DND-41 (cell line): ENCODE results near the gene HNRNPCL1.

Source experiments
- ATAC-seq: fragments of 200-7000 bp; cut with Tn5 transposase; 3 replicates; pipeline ENCODE4 v1.9.1; 2021; ENCODE audit warnings: low read depth; ENCODE audit not compliant: insufficient read depth
- DNase-seq: peaks from one replicate; pipeline ENCODE4 v3.0.0-alpha.2; 2020
- H2AFZ ChIP-seq: 2 replicates; pipeline ENCODE4 v1.6.0; 2012; ENCODE audit warnings: low read depth, low read length
- H3K27ac ChIP-seq: 2 replicates; pipeline ENCODE4 v1.5.1; 2012; ENCODE audit warnings: low read length, inconsistent platforms
- H3K27me3 ChIP-seq: fragments of 200-600 bp; sonication (generic); 2 replicates; pipeline ENCODE4 v1.6.0; 2012; ENCODE audit warnings: low read length, mild to moderate bottlenecking, inconsistent platforms; ENCODE audit not compliant: insufficient read depth, poor library complexity
- H3K36me3 ChIP-seq: 2 replicates; pipeline ENCODE4 v1.5.1; 2012; ENCODE audit warnings: low read length, inconsistent platforms; ENCODE audit not compliant: insufficient read depth
- H3K4me1 ChIP-seq: 2 replicates; pipeline ENCODE4 v1.5.1; 2012; ENCODE audit warnings: mild to moderate bottlenecking, low read length; ENCODE audit not compliant: insufficient read depth
- H3K4me2 ChIP-seq: 2 replicates; pipeline ENCODE4 v1.6.0; 2012; ENCODE audit warnings: mild to moderate bottlenecking, moderate library complexity, low read length, inconsistent platforms; ENCODE audit not compliant: insufficient read depth
- H3K4me3 ChIP-seq, 2 experiments: fragments of 200-600 bp in 1 of 2; shearing (Covaris generic) in 1 of 2; 2 replicates each; pipeline ENCODE4 v1.5.1; 2012 to 2016; ENCODE audit warnings: inconsistent platforms in 2 of 2, low read length in 2 of 2, mild to moderate bottlenecking in 2 of 2, low read depth in 1 of 2, moderate library complexity in 1 of 2
- H3K79me2 ChIP-seq: 2 replicates; pipeline ENCODE4 v1.6.0; 2012; ENCODE audit warnings: low read length, inconsistent platforms; ENCODE audit not compliant: insufficient read depth
- H3K9ac ChIP-seq: 2 replicates; pipeline ENCODE4 v1.6.0; 2012; ENCODE audit warnings: low read depth, mild to moderate bottlenecking, inconsistent platforms, low read length, moderate library complexity
- H3K9me3 ChIP-seq: 2 replicates; pipeline ENCODE4 v1.5.1; 2012; ENCODE audit warnings: low read length, moderate library complexity, mild to moderate bottlenecking, inconsistent platforms; ENCODE audit not compliant: insufficient read depth, severe bottlenecking
- H4K20me1 ChIP-seq: 2 replicates; pipeline ENCODE4 v1.6.0; 2012; ENCODE audit warnings: low read length; ENCODE audit not compliant: insufficient read depth
- EZH2 ChIP-seq: IDR thresholded peaks from 3 replicates; pipeline ENCODE4 v1.6.1; 2012; ENCODE audit warnings: borderline replicate concordance, low read depth, mild to moderate bottlenecking, moderate library complexity, low read length, inconsistent platforms; ENCODE audit not compliant: severe bottlenecking
- TF ChIP-seq, protein P1 (sequence below): IDR thresholded peaks from 2 replicates; pipeline ENCODE4 v1.5.1; 2012; ENCODE audit warnings: borderline replicate concordance, low read length, moderate library complexity, mild to moderate bottlenecking; ENCODE audit not compliant: poor library complexity, severe bottlenecking; ENCODE audit errors: extremely low read depth

HNRNPCL1 gene

DNA sequence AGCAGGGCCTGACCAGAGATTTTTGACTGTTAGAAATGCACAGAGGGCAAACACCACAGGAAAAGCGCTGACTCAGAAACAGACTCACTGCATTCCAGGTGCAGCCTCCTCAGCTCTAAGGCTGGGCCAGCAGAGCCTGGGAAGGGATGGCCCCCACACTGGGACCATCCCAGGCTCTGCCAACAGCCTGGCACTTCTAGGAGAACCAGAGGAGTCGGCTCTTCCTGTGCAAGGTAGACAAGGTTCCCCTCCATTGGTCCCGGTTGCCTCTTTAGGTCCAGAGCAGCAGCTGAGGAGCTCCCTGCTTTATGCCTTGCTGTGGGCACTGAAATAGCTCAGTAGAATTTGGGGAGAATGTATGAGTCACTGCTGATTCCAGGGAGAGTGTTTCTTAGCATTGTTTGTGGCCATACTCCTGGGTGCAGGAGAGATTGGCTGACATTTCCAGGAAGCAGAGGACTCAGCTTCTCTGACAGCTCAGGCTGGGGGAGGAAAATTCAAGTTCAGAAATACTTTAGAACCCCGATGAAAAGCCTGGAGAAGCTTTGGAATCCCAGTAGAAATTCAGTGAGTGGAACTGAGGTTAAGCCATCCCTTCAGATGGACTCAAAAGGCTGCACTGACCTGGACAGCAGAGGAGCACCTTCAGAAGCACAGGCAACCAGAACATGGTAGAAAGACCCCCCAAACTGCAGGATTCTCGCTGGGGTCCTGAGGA lies 37.7 kb downstream of the HNRNPCL1 start:
- DNase-seq (no peak), ATAC-seq (no peak)
- TF ChIP-seq, protein P1, sequence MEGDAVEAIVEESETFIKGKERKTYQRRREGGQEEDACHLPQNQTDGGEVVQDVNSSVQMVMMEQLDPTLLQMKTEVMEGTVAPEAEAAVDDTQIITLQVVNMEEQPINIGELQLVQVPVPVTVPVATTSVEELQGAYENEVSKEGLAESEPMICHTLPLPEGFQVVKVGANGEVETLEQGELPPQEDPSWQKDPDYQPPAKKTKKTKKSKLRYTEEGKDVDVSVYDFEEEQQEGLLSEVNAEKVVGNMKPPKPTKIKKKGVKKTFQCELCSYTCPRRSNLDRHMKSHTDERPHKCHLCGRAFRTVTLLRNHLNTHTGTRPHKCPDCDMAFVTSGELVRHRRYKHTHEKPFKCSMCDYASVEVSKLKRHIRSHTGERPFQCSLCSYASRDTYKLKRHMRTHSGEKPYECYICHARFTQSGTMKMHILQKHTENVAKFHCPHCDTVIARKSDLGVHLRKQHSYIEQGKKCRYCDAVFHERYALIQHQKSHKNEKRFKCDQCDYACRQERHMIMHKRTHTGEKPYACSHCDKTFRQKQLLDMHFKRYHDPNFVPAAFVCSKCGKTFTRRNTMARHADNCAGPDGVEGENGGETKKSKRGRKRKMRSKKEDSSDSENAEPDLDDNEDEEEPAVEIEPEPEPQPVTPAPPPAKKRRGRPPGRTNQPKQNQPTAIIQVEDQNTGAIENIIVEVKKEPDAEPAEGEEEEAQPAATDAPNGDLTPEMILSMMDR, result no peak
- TF ChIP-seq EZH2, result no peak
- H4K20me1 ChIP-seq, result no peaks in the 10 kb centered on the region
- no peaks in the 10 kb centered on the region for H3K9me3 ChIP-seq
- no peaks in the 10 kb centered on the region for H3K79me2 ChIP-seq
- H3K36me3 ChIP-seq, result no peaks in the 10 kb centered on the region
- no peaks in the 10 kb centered on the region for H3K4me1 ChIP-seq
- H2AFZ ChIP-seq, result no peak overlapping the region
- no peak overlapping the region for H3K9ac ChIP-seq
- no peak overlapping the region for H3K4me3 ChIP-seq
- peaks cover 4% of the 10 kb centered on the region for H3K27me3 ChIP-seq
- H3K27ac ChIP-seq, result no peak overlapping the region
- H3K4me2 ChIP-seq, result no peak overlapping the region

DNA sequence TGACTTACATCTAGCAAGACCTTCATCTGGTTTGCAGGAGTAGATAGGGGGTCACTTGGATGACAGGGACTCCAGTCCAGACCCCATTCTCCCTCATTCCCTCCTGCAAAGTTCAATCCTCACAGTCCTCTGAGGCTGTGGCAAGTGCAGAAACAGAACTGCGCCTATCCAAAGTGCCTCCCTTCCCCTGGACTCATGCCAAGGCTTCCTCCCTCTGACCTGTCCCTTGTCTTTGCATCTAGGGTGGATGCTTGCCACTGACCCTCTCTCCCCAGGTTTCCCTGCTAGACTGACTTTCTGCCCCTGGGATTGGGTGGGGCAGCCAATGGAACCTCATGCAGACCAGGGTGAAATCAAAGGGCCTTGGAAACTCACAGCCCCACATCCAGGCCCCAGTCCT lies 38.6 kb downstream of the HNRNPCL1 start:
- no peak overlapping the region for H2AFZ ChIP-seq
- H3K27ac ChIP-seq, result no peak overlapping the region
- no peaks in the 10 kb centered on the region for H3K4me1 ChIP-seq
- H4K20me1 ChIP-seq, result no peaks in the 10 kb centered on the region
- ATAC-seq, result no peak
- peaks cover 4% of the 10 kb centered on the region for H3K27me3 ChIP-seq
- H3K4me2 ChIP-seq, result no peak overlapping the region
- no peak for DNase-seq
- no peaks in the 10 kb centered on the region for H3K9me3 ChIP-seq
- no peak overlapping the region for H3K9ac ChIP-seq
- no peak overlapping the region for H3K4me3 ChIP-seq
- TF ChIP-seq, protein P1, result no peak
- no peak for TF ChIP-seq EZH2
- no peaks in the 10 kb centered on the region for H3K79me2 ChIP-seq
- H3K36me3 ChIP-seq, result no peaks in the 10 kb centered on the region

DNA sequence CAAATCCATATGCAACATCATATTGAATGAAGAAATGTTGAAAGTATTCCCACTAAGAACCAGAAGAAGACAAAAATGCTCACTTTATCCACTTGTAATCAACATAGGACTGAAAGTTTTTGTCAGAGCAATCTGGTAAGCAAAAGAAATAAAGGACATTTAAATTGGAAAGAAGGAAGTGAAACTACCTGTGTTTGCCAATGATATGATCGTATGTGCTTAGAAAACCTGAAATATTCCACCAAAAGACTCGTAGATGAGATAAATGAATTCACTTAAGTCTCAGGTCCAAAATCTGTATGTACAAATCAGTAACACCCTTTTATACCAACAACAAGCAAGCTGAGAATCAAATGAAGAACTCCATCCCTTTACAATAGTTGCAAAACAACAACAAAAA lies 48.8 kb downstream of the HNRNPCL1 start:
- DNase-seq, result no peak
- Histone ChIP-seq H3K27ac (no peak overlapping the region), H3K79me2 (no peaks in the 10 kb centered on the region), H3K4me1 (no peaks in the 10 kb centered on the region), H4K20me1 (no peaks in the 10 kb centered on the region), H3K4me2 (no peak overlapping the region), H3K9ac (no peak overlapping the region), H3K27me3 (peaks cover 3% of the 10 kb centered on the region), H3K9me3 (no peaks in the 10 kb centered on the region), H3K36me3 (no peaks in the 10 kb centered on the region), H3K4me3 (no peak overlapping the region), H2AFZ (no peak overlapping the region)
- no peak for ATAC-seq
- TF ChIP-seq EZH2, result no peak
- TF ChIP-seq, protein P1, result no peak

DNA sequence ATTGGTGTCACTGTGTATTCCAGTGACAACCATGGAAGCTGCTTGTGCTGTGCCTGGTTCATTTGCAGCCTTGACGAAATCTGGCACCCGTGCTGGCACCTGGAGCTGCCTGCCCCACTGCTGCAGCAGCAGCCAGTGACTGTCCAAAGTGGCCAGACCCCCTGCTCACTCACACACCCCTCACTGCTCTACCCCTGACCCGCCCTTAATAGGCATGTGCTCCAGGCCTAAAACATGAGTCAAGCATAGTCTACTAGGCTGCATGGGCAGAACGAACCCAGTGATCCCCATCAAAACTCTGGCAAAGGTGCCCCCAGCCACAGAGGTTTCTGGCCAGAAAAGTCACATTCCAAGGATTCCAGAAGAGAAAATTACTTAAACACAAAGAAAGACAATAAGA lies 49.6 kb downstream of the HNRNPCL1 start:
- DNase-seq (no peak), ATAC-seq (no peak)
- no peak for TF ChIP-seq EZH2
- TF ChIP-seq, protein P1, result no peak
- no peak overlapping the region for H2AFZ ChIP-seq
- H3K36me3 ChIP-seq, result no peaks in the 10 kb centered on the region
- no peaks in the 10 kb centered on the region for H3K9me3 ChIP-seq
- peaks cover 3% of the 10 kb centered on the region for H3K27me3 ChIP-seq
- H3K79me2 ChIP-seq, result no peaks in the 10 kb centered on the region
- no peak overlapping the region for H3K9ac ChIP-seq
- no peak overlapping the region for H3K27ac ChIP-seq
- H3K4me2 ChIP-seq, result no peak overlapping the region
- no peaks in the 10 kb centered on the region for H4K20me1 ChIP-seq
- H3K4me1 ChIP-seq, result no peaks in the 10 kb centered on the region
- no peak overlapping the region for H3K4me3 ChIP-seq
